ENCODE results near the gene NMNAT2.
A peak's percentile ranks its signal among the peaks of the same experiment; 100 is the strongest.
"Not testable (repeated sequence)": the region's sequence is repeated elsewhere in the genome, so short reads cannot be mapped to it uniquely, and the experiment has no call there.

Gene NMNAT2

DNA sequence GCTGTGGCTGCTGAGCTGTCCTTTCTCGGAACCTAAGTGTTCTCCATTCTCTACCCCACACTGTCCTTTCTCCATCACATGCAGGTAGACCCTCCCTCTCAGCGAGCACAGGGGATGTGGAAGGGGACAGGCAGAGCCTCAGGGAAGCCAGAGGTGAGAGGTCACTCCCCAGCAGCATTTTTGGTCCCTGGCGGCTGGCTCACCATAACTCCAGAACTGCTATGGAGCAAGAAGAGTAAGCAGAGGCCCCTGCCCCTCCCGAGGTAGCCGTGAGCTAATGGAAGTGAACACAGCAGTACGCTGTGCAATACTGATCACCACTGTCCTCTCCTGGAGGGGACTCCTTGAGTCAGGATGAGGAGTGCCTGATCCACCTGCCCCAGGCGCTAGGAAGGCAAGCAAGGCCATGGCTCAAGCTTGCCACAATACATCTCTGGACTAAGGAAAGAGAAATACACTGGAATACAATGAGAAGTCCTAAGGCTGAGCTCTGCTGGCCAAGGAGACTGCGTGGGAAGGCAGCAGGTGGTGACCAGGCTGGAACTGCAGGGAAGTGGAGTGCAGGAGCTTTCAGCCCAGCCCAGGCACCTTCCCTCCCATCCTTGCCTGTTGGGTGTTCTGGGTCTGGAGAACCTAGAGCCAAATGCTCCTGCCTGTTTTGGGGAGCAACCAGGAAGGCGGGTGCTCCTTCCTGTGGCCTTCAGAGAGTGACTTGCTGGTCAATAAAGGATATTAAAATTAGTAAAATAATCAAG is 135.9 kb downstream of the NMNAT2 start:
- DNase-seq, result no peak

GRCh38 chr1:183281553-183282091 is 136.6 kb downstream of the NMNAT2 start:
- peak; percentile 49 for DNase-seq

- no peak for DNase-seq
Observed at GRCh38 chr1:183281039-183281438, 137.1 kb downstream of the NMNAT2 start.

DNA sequence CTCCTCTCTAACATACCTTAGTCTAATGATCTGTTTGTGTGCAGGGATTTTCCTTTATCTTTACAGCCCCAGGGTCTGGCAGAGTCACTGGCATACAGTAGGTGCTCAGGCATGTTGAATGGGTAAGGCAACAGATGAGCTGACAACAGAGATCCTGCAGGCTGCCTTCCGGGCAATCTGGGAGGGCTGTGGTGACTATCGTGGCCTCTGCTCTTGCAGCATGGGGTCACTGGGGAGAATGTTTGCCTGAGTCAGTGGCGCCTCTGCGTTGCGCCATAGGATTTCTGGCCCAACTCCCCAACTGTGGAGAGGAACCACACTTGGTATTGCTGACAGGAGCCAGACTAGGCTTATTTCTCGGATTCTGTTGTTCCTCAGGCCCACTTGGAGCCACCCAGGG is 138.3 kb downstream of the NMNAT2 start:
- DNase-seq, result no peak

DNA sequence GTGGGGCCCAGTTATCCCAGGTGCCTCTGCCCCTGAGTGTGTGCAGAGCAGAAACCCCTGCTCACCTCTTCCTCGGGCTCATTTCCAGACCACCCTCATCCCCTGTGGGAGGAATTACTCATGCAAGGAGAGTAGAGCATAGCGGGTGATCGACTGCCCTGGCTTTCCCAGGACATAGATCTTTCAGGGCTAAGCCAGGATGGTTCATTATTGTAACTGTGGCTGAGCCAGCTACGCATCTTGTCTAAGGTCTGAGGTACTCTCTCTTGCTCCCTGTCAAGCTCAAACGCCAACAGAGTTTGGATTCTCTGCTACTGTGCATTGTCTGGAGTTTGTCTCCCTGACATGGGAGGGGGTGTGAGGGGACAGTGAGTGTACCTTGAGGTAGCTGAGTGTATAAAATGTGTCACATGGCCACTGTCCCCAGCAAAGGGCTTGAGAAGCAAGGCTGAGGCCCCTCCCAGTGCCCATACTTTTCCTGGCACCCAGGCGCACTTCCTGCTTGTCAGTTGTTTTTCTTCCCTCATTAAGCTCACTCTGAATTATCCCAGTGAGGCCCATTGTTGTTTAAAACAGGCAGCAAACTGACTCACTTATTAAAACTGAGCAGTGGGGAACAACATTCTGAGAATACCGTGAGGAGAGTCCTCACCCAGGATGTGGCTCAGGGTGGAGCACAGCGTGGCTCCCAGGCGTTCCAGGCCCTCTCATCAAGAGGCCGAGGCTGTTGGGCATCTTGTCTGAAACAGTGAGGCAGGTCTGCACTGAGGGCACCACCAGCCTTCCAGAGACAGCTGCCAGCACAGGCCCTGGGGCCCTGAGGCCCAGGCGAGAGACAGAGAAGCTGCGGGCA is 139.2 kb downstream of the NMNAT2 start:
- DNase-seq, result no peak

DNA sequence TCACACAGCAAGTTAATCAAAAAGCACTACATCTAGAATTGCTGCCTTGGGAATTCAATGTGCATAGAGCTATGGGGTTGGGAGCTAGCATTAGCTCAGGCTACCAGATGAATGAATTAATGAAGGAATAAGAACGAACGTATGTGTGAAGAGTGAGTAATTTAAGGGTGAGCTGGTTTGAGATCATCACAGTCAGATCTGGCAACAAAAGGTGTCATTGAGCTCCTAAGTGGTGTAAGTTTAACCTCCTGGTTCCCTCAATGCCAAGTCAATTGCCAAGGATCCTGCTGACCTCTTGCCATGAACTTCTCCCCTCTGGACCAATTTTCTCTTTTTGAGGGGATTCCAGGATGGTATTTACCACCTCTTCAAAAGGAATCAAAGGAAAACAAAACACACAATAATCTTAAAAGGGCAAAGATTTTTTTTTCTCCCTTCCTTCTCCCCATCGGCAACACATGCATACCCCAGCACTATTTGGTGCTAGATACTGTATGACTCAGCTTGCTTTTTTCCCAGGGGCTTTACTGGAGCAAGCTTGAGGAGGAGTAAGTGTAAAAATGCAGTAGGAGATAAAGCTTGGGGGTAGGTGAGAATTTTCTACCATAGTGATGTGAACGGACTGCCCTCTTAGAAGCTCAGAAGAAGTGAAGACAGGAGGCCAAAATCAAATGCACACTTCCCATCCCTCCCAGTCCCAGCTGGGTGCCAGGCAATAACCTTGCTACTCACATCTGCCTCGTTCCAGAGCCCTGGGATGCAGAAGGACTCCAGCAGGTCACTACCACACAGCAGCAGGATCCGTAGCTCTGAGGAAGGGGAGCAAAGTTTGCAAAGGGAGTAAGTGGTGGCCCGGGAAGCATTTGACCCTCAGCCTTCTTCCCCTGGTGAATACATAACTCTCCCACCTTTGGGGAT is 140.1 kb downstream of the NMNAT2 start:
- no peak for DNase-seq

DNA sequence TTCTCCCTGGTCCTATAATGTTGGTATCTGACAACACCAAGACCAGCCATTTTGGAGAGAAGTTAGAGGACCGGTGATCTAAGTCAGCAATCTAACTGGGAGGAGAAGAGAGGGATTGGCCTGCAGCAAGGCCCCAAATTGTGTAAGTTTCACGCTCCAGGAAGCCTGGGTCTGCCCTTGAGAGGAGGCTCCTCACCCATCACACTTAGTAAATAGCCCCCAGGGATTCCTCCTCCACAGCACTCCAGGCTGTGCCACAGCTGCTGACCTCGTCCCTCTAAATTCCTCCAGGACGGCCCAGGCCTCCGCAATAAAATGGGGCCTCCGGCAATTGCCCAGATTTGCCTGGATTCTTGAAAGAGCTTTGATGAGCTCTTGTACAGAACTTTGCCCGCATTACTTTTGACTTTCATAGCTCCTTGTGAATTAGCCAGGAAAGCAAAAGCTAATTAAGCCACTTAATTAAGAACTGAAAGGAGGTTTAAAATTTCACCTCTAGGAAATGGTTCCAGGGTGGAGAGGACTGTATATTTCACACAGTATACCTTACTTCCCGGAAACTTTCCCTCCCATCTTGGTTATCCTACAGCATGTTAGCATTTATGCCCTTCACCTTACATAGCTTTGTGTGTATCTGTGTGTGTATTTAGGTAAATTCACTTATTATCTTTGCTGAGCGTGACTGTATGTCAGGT is 141.6 kb downstream of the NMNAT2 start:
- DNase-seq, result no peak

- no peak for DNase-seq
Observed at GRCh38 chr1:183275322-183275721, 142.9 kb downstream of the NMNAT2 start.

DNA sequence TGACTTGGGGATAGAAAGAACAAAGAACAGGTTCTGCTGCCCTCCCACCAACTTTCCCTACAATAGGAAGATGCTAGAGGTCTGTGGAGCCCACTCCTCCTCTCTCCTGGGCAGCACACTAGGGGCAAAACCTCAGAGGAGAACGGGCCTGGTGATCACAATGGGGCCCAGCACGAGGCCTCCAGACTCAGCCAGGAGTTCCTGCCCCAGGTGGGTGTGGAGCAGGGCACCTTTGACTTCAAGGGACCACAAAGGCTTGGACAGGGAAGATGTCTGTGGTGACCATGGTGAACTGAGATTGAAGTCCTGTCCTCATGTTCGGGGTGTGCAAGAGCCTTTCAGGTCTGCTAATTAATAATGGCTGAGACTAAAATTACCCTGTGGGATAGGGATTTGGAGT is 143.3 kb downstream of the NMNAT2 start:
- DNase-seq, result no peak

GRCh38 chr1:183273984-183274383 is 144.2 kb downstream of the NMNAT2 start:
- not testable (repeated sequence) for DNase-seq

DNA sequence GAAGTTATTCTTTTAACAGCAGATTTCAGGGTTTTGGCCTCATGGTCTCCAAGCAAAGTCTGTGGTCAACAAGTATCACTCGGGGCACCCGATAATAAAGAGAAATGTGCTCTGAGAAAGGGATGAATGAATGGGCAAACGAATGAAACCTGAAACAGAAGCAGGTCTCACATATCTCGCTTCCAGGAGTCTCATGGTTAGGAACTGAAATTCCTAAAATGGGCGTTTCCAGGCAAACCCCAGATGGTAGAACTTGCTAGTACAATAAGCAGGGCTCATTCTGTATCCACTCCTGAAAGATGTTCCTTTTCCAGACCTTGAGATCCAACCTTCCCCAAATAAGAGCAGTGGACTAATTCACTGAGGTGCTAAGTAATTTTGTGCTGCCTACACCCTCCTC is 144.9 kb downstream of the NMNAT2 start:
- no peak for DNase-seq

DNA sequence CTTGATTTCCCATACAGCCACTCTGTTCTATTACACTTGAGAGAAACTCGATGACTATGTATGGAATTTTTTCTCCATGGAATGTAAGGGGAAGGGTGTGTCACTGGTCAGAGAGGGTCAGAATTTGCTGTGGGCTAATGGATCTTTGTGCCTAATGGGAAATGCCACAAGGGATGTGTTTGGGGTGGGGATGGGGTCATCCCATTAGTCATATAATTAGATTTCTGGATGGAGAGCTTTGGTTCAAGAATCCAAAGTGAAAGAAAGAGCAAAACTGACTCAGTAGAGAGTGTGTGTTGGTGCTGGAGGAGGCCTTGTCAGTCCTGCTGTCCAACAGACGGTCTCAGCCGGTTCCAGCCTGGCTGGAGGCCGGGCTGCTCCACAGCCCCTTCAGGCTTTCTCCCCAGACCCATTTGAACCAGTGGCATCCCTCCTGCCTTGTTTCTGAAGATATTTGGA is 145.8 kb downstream of the NMNAT2 start:
- DNase-seq, result peak; percentile 45

DNA sequence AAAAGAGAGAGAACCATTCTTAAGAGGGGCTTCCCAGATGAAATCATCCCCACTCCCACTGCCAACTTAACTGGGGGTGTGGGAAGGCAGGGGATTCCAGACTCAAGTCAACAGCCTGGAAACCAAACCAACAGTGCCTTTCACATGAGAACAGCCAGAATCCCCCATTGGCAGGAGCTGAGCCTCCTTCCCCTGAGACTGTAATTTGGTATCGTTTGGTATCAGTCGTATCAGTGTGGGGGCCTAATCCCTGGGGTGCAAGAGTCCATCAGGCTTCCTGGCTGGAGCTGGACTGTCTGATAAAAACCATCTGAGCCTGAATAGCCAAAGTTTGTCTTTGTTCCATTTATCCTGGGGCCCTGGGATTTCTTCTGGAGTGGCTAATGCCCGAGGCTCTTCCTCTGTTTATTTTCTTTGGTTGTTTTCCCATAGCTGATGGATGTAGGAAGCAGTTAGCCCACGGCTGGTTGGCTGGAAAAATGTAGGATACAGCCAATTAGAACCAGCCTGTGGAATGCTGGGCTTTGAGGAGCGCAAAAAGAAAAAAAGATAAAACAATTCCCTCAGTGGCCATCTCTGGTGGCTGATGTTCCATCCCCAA is 147.5 kb downstream of the NMNAT2 start:
- DNase-seq, result no peak

DNA sequence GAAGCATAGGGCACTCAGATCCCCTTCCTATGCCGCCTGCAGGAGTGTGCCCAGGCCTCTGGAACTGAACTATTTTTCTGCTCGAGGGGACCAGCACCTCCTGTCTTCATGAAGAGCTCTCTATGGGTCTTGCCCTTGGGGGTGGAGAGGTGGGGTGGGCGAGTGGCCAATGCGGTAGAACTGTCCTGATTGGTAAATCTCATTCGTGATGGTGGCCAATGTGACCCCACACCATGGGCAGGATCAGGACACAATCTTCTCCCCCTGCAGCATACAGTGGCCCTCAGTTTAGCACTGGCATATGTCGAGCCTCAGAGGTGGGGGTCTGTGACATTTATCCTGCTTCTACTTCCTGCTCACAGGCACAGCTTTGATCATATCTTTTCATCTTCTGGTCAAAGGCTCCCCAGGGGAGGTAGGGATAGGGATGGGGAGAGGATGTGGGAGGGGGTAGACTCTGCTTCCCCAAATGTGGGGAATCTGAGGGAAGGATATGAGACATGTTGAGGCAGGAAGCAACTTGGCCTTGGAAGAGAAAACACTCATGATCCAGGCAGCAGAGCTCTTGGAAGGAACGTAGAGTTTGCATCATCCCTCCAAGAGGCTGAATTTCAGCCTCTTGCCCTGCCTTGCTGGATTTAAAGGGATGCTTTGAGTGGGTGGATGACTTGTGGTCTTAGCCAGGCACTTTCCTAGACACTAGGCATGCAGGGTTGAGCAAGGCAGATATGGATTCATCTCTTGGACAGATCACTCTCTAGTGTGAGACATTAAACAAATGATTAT is 150.3 kb downstream of the NMNAT2 start:
- DNase-seq, result no peak

GRCh38 chr1:183263886-183264602 is 154.1 kb downstream of the NMNAT2 start:
- no peak for DNase-seq

- DNase-seq, result no peak
Observed at GRCh38 chr1:183262628-183263200, 155.5 kb downstream of the NMNAT2 start.

DNA sequence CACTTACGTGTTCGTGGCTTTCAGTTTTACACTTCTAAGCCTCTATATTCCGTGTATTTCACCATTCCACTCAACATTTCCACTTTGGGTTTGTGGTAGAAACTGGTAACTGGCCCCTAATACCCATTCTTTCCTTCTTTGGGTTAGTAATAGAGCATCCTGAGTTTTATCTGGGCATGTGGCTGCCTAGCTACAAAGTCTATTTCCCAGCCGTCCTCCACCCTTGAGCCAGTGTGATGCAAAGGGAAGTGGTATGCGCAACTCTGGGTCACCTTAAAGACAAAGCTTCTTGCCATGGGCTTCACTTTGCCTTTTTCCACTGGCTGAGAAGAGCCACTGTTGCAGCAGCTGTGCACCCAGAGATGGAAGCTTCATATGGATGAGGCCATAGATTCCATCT is 158.3 kb downstream of the NMNAT2 start:
- DNase-seq, result no peak

GRCh38 chr1:183255073-183255472 is 163.1 kb downstream of the NMNAT2 start:
- no peak for DNase-seq

- no peak for DNase-seq
Observed at GRCh38 chr1:183251959-183252450, 166.2 kb downstream of the NMNAT2 start.

Data from 8988T (cell line).